HCT116 (cell line): ENCODE data around the gene AK6. TPM values are rescaled to one million over a fixed set of nuclear protein-coding genes. Genes with fewer than 3 reads are reported as not detected.

Source experiments
- ATAC-seq: fragments of 200-7000 bp; cut with Tn5 transposase; 2 replicates; pipeline ENCODE4 v1.9.1; 2020; ENCODE audit warnings: mild to moderate bottlenecking, moderate library complexity
- BruUV-seq: library from RNA; stranded (reverse); fragments of 400-500 nt; replicated peaks from 2 replicates; lab custom pipeline; 2021; lab: Mats Ljungman, UMichigan
- CTCF ChIA-PET: fragments of 300-600 bp; sonication (Branson Sonifier 250); formaldehyde crosslinking; loops from one replicate; lab custom pipeline; 2021; ENCODE audit warnings: antibody characterized with exemption; lab: Charles Lee
- POLR2A ChIA-PET: fragments of 300-600, 350-600 bp; sonication (Branson Sonifier 250); formaldehyde crosslinking; loops from one replicate; lab custom pipeline; 2021; ENCODE audit warnings: antibody characterized with exemption; lab: Charles Lee
- RAD21 ChIA-PET, 2 experiments: fragments of 300-600 bp; sonication (Branson Sonifier 250); formaldehyde crosslinking; loops; one replicate each; lab custom pipeline; 2023; ENCODE audit warnings: low total read pairs in 2 of 2; ENCODE audit not compliant: uncharacterized antibody in 2 of 2, unreplicated experiment in 2 of 2, low non-redundant PET in 1 of 2; lab: Charles Lee
- DNase-seq: peaks from one replicate; pipeline ENCODE4 v3.0.0-alpha.2; 2010; ENCODE audit warnings: low read depth, low spot score
- H2AFZ ChIP-seq: fragments of 200-600 bp; shearing (Covaris generic), sonication (generic); 2 replicates; pipeline ENCODE4 v1.6.1; 2017; ENCODE audit warnings: low read depth, mixed run types, mixed read lengths, antibody characterized with exemption, low read length; ENCODE audit not compliant: poor library complexity, severe bottlenecking
- H3K27ac ChIP-seq: 2 replicates; pipeline ENCODE4 v1.5.1; 2012; ENCODE audit warnings: low read depth, low read length
- H3K27me3 ChIP-seq: fragments of 200-600 bp; sonication (generic); 2 replicates; pipeline ENCODE4 v1.6.1; 2016; ENCODE audit warnings: mixed run types, low read length, mixed read lengths; ENCODE audit not compliant: insufficient read depth
- H3K36me3 ChIP-seq, 2 experiments: fragments of 200-500 bp in 1 of 2; fragments of 200-600 bp in 1 of 2; sonication (Bioruptor generic) in 1 of 2; sonication (generic) in 1 of 2; 2 replicates each; pipeline versions ENCODE4 v1.5.1 to v1.6.1; 2014 to 2016; ENCODE audit warnings: low read length in 2 of 2, inconsistent platforms in 1 of 2, mixed read lengths in 1 of 2, mixed run types in 1 of 2; ENCODE audit not compliant: insufficient read depth in 2 of 2, control insufficient read depth in 1 of 2
- H3K4me1 ChIP-seq, 2 experiments: fragments of 200-600 bp in 1 of 2; sonication (generic) in 1 of 2; 2 replicates each; pipeline versions ENCODE4 v1.5.1 to v1.6.1; 2012 to 2017; ENCODE audit warnings: low read length in 2 of 2, inconsistent platforms in 1 of 2, mild to moderate bottlenecking in 1 of 2, mixed read lengths in 1 of 2, mixed run types in 1 of 2, moderate library complexity in 1 of 2; ENCODE audit not compliant: insufficient read depth in 2 of 2, control insufficient read depth in 1 of 2
- H3K4me2 ChIP-seq: fragments of 200-600 bp; sonication (generic); 2 replicates; pipeline ENCODE4 v1.6.1; 2017; ENCODE audit warnings: mixed run types, low read length, mixed read lengths
- H3K4me3 ChIP-seq, 2 experiments: fragments of 200-600 bp in 1 of 2; sonication (generic) in 1 of 2; replicated peaks in 1 of 2; 2 replicates each; pipeline ENCODE4 v1.5.1; 2011 to 2016; ENCODE audit warnings: low read length in 2 of 2, control low read depth in 1 of 2, low read depth in 1 of 2, mild to moderate bottlenecking in 1 of 2, mixed read lengths in 1 of 2, mixed run types in 1 of 2
- H3K79me2 ChIP-seq: fragments of 200-600 bp; sonication (generic); 2 replicates; pipeline ENCODE4 v1.6.1; 2017; ENCODE audit warnings: mild to moderate bottlenecking, mixed run types, low read length, moderate library complexity, mixed read lengths; ENCODE audit not compliant: insufficient read depth
- H3K9ac ChIP-seq: fragments of 200-600 bp; sonication (generic); 2 replicates; pipeline ENCODE4 v1.6.1; 2016; ENCODE audit warnings: low read length, mixed read lengths
- H3K9me2 ChIP-seq: fragments of 200-600 bp; sonication (generic), shearing (Covaris generic); 2 replicates; pipeline ENCODE4 v1.6.1; 2017; ENCODE audit warnings: mixed run types, mild to moderate bottlenecking, moderate library complexity; ENCODE audit not compliant: insufficient read depth
- H3K9me3 ChIP-seq, 2 experiments: fragments of 200-500 bp in 1 of 2; fragments of 200-600 bp in 1 of 2; sonication (Bioruptor generic) in 1 of 2; sonication (generic) in 1 of 2; 2 replicates each; pipeline ENCODE4 v1.6.1; 2014 to 2017; ENCODE audit warnings: low read length in 2 of 2, mixed read lengths in 2 of 2, inconsistent platforms in 1 of 2, low read depth in 1 of 2, mild to moderate bottlenecking in 1 of 2, mixed run types in 1 of 2, moderate library complexity in 1 of 2; ENCODE audit not compliant: control insufficient read depth in 1 of 2, insufficient read depth in 1 of 2
- H4K20me1 ChIP-seq: fragments of 200-600 bp; sonication (generic), shearing (Covaris generic); 2 replicates; pipeline ENCODE4 v1.6.1; 2017; ENCODE audit warnings: mixed run types, mild to moderate bottlenecking, moderate library complexity; ENCODE audit not compliant: insufficient read depth
- CTCF ChIP-seq, 3 experiments: fragments of 200-600 bp in 1 of 3; sonication (generic) in 1 of 3; IDR thresholded peaks in 2 of 3; conservative IDR thresholded peaks in 1 of 3; 2 replicates each; pipeline ENCODE4 v1.5.1; 2012 to 2017; ENCODE audit warnings: low read depth in 2 of 3, low read length in 2 of 3, antibody characterized with exemption in 1 of 3, borderline replicate concordance in 1 of 3, control low read depth in 1 of 3, mild to moderate bottlenecking in 1 of 3, mixed read lengths in 1 of 3, mixed run types in 1 of 3, moderate library complexity in 1 of 3; ENCODE audit not compliant: insufficient read depth in 1 of 3
- ELF1 ChIP-seq: IDR thresholded peaks from 2 replicates; pipeline ENCODE4 v1.6.1; 2012; ENCODE audit warnings: low read depth, borderline replicate concordance
- MAX ChIP-seq: IDR thresholded peaks from 2 replicates; pipeline ENCODE4 v1.6.1; 2012
- POLR2AphosphoS5 ChIP-seq: IDR thresholded peaks from 2 replicates; pipeline ENCODE4 v1.6.1; 2011; ENCODE audit warnings: mild to moderate bottlenecking, low read depth, low read length, moderate library complexity
- RAD21 ChIP-seq: IDR thresholded peaks from 2 replicates; pipeline ENCODE4 v1.6.1; 2012; ENCODE audit warnings: low read depth, mild to moderate bottlenecking
- REST ChIP-seq: IDR thresholded peaks from 2 replicates; pipeline ENCODE4 v1.6.1; 2012; ENCODE audit warnings: low read depth
- SP1 ChIP-seq: IDR thresholded peaks from 2 replicates; pipeline ENCODE4 v1.6.1; 2012; ENCODE audit warnings: low read depth
- TCF7L2 ChIP-seq: IDR thresholded peaks from 2 replicates; pipeline ENCODE4 v1.7.0; 2011; ENCODE audit warnings: borderline replicate concordance, inconsistent platforms; ENCODE audit not compliant: insufficient read depth, insufficient read length; ENCODE audit errors: extremely low read depth
- YY1 ChIP-seq: IDR thresholded peaks from 2 replicates; pipeline ENCODE4 v1.6.1; 2011; ENCODE audit warnings: low read length, low read depth, moderate library complexity, mild to moderate bottlenecking; ENCODE audit not compliant: insufficient replicate concordance; ENCODE audit errors: extremely low read depth
- ZBTB33 ChIP-seq: IDR thresholded peaks from 2 replicates; pipeline ENCODE4 v1.6.1; 2011; ENCODE audit warnings: mild to moderate bottlenecking, low read length, moderate library complexity; ENCODE audit not compliant: insufficient replicate concordance; ENCODE audit errors: extremely low read depth
- ZFX ChIP-seq: fragments of 450-650 bp; IDR thresholded peaks from 2 replicates; pipeline ENCODE4 v1.6.1; 2017
- intact Hi-C: fragments of 100-400 bp; cut with micrococcal nuclease; formaldehyde crosslinking; loops from 2 replicates; pipeline ENCODE4 v1.10.0; 2022
- total RNA-seq: library from RNA; stranded (reverse); gene quantifications from one replicate; pipeline ENCODE4 v1.2.1, GENCODE V29; 2021; ENCODE audit not compliant: unreplicated experiment

Gene AK6
- total RNA-seq, 1 experiment from 2014 or later, result 33.4 TPM

- peak overlapping the region; percentile 29 for H2AFZ ChIP-seq
Measured at GRCh38 chr5:69415584-69415958, 46.3 kb upstream of the AK6 start.

GRCh38 chr5:69414885-69415583, 45.7 kb upstream of the AK6 start, which contains the start of gene MARVELD2:
Gene MARVELD2 (plus strand): TSS chr5:69415116. CDS start chr5:69419386, 4,270 bp downstream.
- DNase-seq (peak; percentile 77), ATAC-seq (peak; percentile 96)
- no peaks in the 10 kb centered on the region for H3K27me3 ChIP-seq
- H3K9ac ChIP-seq, result peak within 1 kb of the TSS; percentile 88
- H4K20me1 ChIP-seq, result no peaks in the 10 kb centered on the region
- H3K9me2 ChIP-seq, result no peaks in the 10 kb centered on the region
- peak within 1 kb of the TSS; percentile 78 to 94 for H3K4me3 ChIP-seq
- POLR2A ChIA-PET, result no interaction called here
- CTCF ChIA-PET, result no interaction called here
- peaks cover 7 to 11% of the 10 kb centered on the region in 2 experiments; a peak in 2 of 4 replicates for H3K36me3 ChIP-seq
- peaks cover 5 to 17% of the 10 kb centered on the region in 2 experiments; a peak in 3 of 4 replicates for H3K4me1 ChIP-seq
- H2AFZ ChIP-seq, result peak within 1 kb of the TSS; percentile 29
- intact Hi-C loops, result loop anchor here (2.0 kb wide), 1 partner anchor 78 kb away; the partner anchor contains the start of gene OCLN
- BruUV-seq, result no TSS peak
- H3K27ac ChIP-seq, result peak within 1 kb of the TSS; percentile 92
- H3K79me2 ChIP-seq, result peaks cover 11% of the 10 kb centered on the region
- peak within 1 kb of the TSS; percentile 82 for H3K4me2 ChIP-seq
- RAD21 ChIA-PET, result no interaction called here
- H3K9me3 ChIP-seq, result no peaks in the 10 kb centered on the region
- peak; percentile 72; the same call in 1 of the 2 replicates for TF ChIP-seq SP1
- TF ChIP-seq ZBTB33, result no peak
- no peak for TF ChIP-seq REST
- peak; percentile 28 to 50 (median 36); a peak in 5 of 6 replicates for TF ChIP-seq CTCF (IDR thresholded peaks at IDR 0.05 in 2 of 3, conservative IDR thresholded peaks at IDR 0.05 in 1 of 3; ENCODE audit: borderline replicate concordance in 1 of 3, insufficient read depth in 1 of 3, low read depth in 2 of 3, low read length in 2 of 3)
- peak; percentile 92 for TF ChIP-seq MAX
- no peak for TF ChIP-seq ELF1

More at GRCh38 chr5:69415584-69415958, 46.3 kb upstream of the AK6 start:
- no peaks in the 10 kb centered on the region for H3K9me2 ChIP-seq
- peak overlapping the region; percentile 92 for H3K27ac ChIP-seq
- H3K9ac ChIP-seq, result peak overlapping the region; percentile 88
- TF ChIP-seq TCF7L2 (no peak), POLR2AphosphoS5 (no peak), RAD21 (0 out of 2 replicates have a peak, but pooled peaks have one; percentile 1), ZFX (no peak; the same call in 1 of the 2 replicates), YY1 (peak; percentile 72)
- no peaks in the 10 kb centered on the region for H4K20me1 ChIP-seq
- no peaks in the 10 kb centered on the region for H3K9me3 ChIP-seq
- peak; percentile 7 for DNase-seq
- BruUV-seq, result no TSS peak
- H3K4me2 ChIP-seq, result peak overlapping the region; percentile 82
- ChIA-PET RAD21 (no interaction called here), CTCF (no interaction called here), POLR2A (no interaction called here)
- H3K4me1 ChIP-seq, result peaks cover 5 to 17% of the 10 kb centered on the region in 2 experiments; a peak in 3 of 4 replicates
- H3K79me2 ChIP-seq, result peaks cover 13% of the 10 kb centered on the region
- intact Hi-C loops, result loop anchor here (2.0 kb wide), 1 partner anchor 77 kb away; the partner anchor contains the start of gene OCLN
- peaks cover 3 to 16% of the 10 kb centered on the region in 2 experiments; a peak in 2 of 4 replicates for H3K36me3 ChIP-seq
- peak overlapping the region; percentile 78 to 94 for H3K4me3 ChIP-seq
- no peaks in the 10 kb centered on the region for H3K27me3 ChIP-seq
- peak; percentile 39 for ATAC-seq
